ENCODE measurements around the gene RICTOR. TPM values are rescaled to one million over a fixed set of nuclear protein-coding genes. Genes with fewer than 3 reads are reported as not detected.

RICTOR gene
- total and polyA plus RNA-seq, 2 of the 4 experiments (the other 2 are of a cell fraction) = 4.1 to 35.7 TPM

- Histone ChIP-seq H4K20me1 (ENCODE audit: insufficient read depth, low read length) (peaks cover 35% of the 10 kb centered on the region; the same call in 1 of the 2 replicates), H2AFZ (replicated peaks; ENCODE audit: low read length, poor library complexity) (no peak overlapping the region), H3K9me1 (ENCODE audit: insufficient read depth, low read length) (peaks cover 4% of the 10 kb centered on the region), H3K79me1 (ENCODE audit: low read depth in 1 of 2, low read length in 2 of 2) (peaks cover 15 to 54% of the 10 kb centered on the region in 2 experiments; a peak in 3 of 4 replicates), H4K91ac (ENCODE audit: insufficient read depth, low read depth, low read length) (no peak overlapping the region), H3K4me1 (ENCODE audit: control insufficient read depth, insufficient read depth, low read length) (peaks cover 3% of the 10 kb centered on the region), H3K4ac (ENCODE audit: low read depth, low read length) (no peak overlapping the region), H3K27ac (ENCODE audit: insufficient read depth, low read length) (no peak overlapping the region), H3K18ac (ENCODE audit: low read depth, low read length) (no peak overlapping the region), H3K23ac (ENCODE audit: low read depth, low read length) (no peak overlapping the region), H3K9me3 (ENCODE audit: control insufficient read depth, insufficient read depth, low read length) (no peaks in the 10 kb centered on the region), H4K5ac (ENCODE audit: low read depth, low read length) (no peak overlapping the region), H2BK20ac (ENCODE audit: low read depth, low read length) (no peak overlapping the region), H3K9ac (ENCODE audit: low read depth, low read length) (no peak overlapping the region), H3K4me3 (ENCODE audit: insufficient read depth, low read depth, low read length) (no peak overlapping the region), H2BK120ac (ENCODE audit: low read depth, low read length) (no peak overlapping the region), H3K4me2 (ENCODE audit: low read depth, low read length) (no peak overlapping the region), H2BK15ac (ENCODE audit: low read depth, low read length) (no peak overlapping the region), H3K36me3 (ENCODE audit: control insufficient read depth, insufficient read depth, low read length) (0 out of 2 replicates have a peak, but pooled peaks cover 2% of the 10 kb centered on the region), H4K8ac (ENCODE audit: low read depth in 2 of 2, low read length in 2 of 2) (no peak overlapping the region), H3K27me3 (ENCODE audit: control insufficient read depth, insufficient read depth, low read length) (no peaks in the 10 kb centered on the region), H3K56ac (ENCODE audit: extremely low read depth, insufficient read depth, low read length) (no peak overlapping the region), H2AK9ac (replicated peaks; ENCODE audit: low read depth, low read length, poor library complexity) (no peak overlapping the region), H3K14ac (replicated peaks; ENCODE audit: low read depth, low read length) (no peak overlapping the region), H2BK5ac (ENCODE audit: low read depth, low read length, poor library complexity, severe bottlenecking) (no peak overlapping the region), H2AK5ac (ENCODE audit: low read depth, low read length) (no peak overlapping the region)
- in situ Hi-C loops (cut with MboI; ENCODE audit: low sequenced_read_pairs) (no loop called here), intact Hi-C loops (cut with micrococcal nuclease) (no loop called here), dilution Hi-C loops (cut with HindIII; ENCODE audit: low sequenced_read_pairs, unreplicated experiment) (no loop called here)
- ChIA-PET POLR2A (ENCODE audit: unreplicated experiment) (no interaction called here), CTCF (no interaction called here)
- no TSS peak for BruUV-seq (replicated peaks)
- DNase-seq = no peak
- ATAC-seq (ENCODE audit: low read depth) = no peak
- no peak for TF ChIP-seq MAZ (IDR thresholded peaks at IDR 0.05; ENCODE audit: borderline replicate concordance, low read depth, low read length)
- TF ChIP-seq MAFK (IDR thresholded peaks at IDR 0.05; ENCODE audit: low read depth, low read length) = no peak
- no peak for TF ChIP-seq RCOR1 (IDR thresholded peaks at IDR 0.05; ENCODE audit: insufficient replicate concordance, low read length)
- no peak for TF ChIP-seq FOS (IDR thresholded peaks at IDR 0.05; ENCODE audit: low read depth, low read length)
- no peak for TF ChIP-seq ELK1 (IDR thresholded peaks at IDR 0.05; ENCODE audit: borderline replicate concordance, low read depth, low read length)
- no peak for TF ChIP-seq BHLHE40 (IDR thresholded peaks at IDR 0.05; ENCODE audit: low read depth, low read length)
- WGBS, 2 experiments (ENCODE audit: extremely low coverage in 2 of 2, insufficient read length in 1 of 2) = no CpG with 5 or more reads among the region's 4 CpGs
These were observed 21.0 kb downstream of the RICTOR start for GRCh38 chr5:39053189-39053588.
